ENCODE data around the gene CEMIP2.

CEMIP2 gene

GRCh38 chr9:71637926-71638325, 130.4 kb downstream of the CEMIP2 start:
- DNase-seq (ENCODE audit: low read depth), result no peak

GRCh38 chr9:71637375-71637774, 130.9 kb downstream of the CEMIP2 start:
- no peak for DNase-seq (ENCODE audit: low read depth)

GRCh38 chr9:71636143-71636839, 132.0 kb downstream of the CEMIP2 start:
- DNase-seq (ENCODE audit: low read depth), result no peak

- no peak for DNase-seq (ENCODE audit: low read depth)
These were observed 133.6 kb downstream of the CEMIP2 start for GRCh38 chr9:71634752-71635151.

All from stimulated activated CD8-positive, alpha-beta memory T cell treated with anti-CD3 and anti-CD28 coated beads, Interleukin-12 subunit alpha, Interleukin-12 subunit beta, amount 100 ng/mL, for 4 hours (primary cell).